Activated CD4-positive, CD25-positive, alpha-beta regulatory T cell treated with anti-CD3 and anti-CD28 coated beads, Interleukin-2, amount 50 U/mL, for 72 hours (primary cell): ENCODE measurements around the gene HIRA.

Source experiments
- DNase-seq: peaks from one replicate; pipeline ENCODE4 v3.0.0; 2021

The HIRA gene

DNA sequence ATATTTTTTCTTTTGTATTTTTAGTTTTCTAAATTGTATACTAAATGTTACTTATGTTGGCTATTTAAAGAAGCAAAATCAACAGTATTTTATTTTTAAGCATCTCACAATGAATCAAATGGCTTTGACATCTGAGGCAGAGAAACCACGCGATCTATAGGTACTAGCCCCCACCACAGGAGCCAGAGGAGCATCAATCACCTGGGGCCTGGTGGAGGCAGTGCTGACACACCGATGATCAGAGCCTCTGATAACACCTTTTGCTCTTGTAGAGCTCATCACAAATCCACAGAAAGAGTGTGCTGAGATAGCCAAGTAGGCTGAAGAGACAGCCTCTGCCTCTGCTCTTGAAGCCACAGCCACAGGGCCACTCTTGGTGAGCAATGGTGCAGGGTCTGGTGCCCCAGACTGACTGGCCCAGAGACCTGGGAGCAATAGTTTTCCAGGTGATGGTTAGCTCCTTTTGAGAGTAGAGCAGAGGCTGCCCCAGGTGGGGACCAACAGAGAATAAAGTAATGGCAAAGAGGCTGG is 25.2 kb downstream of the HIRA start:
- no peak for DNase-seq

DNA sequence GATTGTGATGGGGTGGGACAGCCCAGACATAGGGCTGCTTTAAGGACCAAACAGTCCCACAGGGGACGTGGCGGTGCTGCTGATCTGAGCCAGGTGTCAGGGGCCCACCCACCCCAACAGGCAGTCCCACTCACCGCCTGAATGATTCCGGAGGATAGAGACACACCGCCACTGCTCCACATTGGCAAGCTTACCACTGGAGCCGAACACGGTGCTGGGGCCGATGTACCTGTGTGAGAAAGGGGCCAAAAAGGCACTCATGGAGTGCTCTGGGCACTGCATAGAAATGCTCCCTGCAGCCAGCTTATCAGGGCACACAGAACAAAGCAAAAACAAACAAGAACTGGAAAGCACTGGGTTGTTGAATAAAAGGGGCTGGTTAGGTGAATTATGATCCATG is 25.9 kb downstream of the HIRA start:
- DNase-seq = no peak

DNA sequence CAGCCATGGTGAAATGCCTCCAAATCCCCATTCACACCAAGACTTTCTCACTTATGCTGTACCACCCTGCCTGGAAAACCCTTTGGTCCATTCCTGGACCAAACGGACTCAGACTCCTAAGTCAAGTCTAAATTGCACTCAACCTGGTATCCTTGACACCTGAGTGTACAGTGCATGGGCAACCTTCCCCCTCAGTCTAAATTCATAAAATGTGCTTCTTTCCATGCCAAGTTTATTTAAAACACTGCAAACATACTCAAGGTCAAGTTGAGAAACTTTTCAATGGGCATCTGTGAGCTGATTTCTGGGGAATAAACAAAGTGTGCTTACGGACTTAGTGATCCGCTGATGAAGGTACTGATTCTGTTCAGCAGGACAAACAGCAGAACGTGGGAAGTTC is 26.4 kb downstream of the HIRA start:
- DNase-seq = no peak

GRCh38 chr22:19404676-19405075 is 26.9 kb downstream of the HIRA start:
- no peak for DNase-seq

DNA sequence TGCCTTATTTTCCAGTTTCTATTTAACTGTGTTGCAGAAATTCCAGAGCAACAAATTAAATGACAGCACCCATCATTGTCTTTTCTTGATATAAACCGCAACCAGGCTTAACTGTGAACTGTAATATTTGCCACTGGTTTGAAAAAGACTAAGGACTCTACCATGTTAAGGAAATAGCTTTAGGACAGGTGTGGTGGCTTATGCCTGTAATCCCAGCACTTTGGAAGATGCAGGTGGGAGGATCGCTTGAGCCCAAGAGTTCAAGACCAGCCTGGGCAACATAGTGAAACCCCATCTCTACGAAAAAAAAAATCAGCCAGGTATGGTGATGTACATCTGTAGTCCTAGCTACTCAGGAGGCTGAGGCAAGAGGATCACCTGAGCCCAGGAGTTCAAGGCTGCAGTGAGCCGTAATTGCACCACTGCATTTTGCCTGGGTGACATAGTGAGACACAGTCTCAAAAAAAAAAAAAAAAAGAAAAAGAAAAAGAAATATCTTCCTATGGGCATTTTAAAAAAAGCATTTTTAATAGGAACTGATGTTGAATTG is 28.8 kb downstream of the HIRA start:
- DNase-seq = no peak

DNA sequence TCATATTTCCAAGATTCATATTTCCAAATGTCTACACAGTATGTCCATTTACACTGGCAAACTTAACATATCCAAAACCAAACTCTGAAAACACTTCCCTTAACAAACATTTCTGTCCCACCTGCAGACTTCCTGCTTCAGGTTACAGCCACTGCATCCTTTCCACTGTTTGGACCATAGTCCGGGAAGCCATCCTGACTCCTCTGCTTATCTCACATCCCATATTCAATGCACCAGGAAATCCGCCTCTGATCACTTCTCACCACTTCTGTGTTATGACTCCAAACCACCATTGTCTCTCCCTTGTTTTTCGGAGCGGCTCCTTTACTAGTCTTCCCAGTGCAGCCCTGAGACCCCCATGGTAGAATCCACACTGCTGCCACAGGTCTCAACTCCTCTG is 30.1 kb downstream of the HIRA start:
- no peak for DNase-seq

DNA sequence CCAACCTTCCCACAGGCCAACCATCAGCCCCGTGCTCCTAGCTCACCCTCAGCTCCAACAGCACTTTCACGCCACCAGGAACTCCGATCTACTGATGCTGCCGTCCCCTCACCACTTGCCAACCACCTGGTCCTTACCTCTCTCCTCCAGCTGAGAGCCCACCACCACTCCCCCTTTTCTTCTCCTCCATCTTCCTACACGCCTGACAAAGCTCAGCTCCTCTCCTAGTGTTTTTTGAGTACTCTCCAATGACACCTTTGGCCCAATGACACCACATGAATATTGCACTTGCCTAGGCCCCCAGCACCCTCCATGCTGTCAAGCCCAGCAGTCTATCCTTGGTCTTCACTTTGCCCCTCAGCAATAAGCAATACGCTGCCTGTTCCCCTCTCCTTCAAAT is 30.7 kb downstream of the HIRA start:
- no peak for DNase-seq

DNA sequence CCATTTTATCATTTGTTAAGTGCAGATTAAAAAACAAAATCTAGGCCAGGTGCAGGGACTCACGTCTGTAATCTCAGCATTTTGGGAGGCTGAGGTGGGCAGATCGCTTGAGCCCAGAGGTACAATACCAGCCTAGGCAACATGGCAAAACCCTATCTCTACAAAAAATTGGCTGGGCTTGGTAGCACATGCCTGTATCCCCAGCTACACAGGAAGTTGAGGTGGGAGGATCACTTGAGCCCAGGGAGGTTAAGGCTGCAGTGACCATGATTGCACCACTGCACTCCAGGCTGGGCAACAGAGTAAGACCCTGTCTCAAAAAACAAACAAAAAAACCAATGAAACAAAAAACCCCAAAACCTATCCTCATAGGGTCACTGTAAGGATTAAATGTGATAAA is 32.9 kb downstream of the HIRA start:
- DNase-seq = no peak

GRCh38 chr22:19398206-19398605 is 33.3 kb downstream of the HIRA start:
- DNase-seq = no peak

GRCh38 chr22:19397734-19398104 is 33.8 kb downstream of the HIRA start:
- no peak for DNase-seq

DNA sequence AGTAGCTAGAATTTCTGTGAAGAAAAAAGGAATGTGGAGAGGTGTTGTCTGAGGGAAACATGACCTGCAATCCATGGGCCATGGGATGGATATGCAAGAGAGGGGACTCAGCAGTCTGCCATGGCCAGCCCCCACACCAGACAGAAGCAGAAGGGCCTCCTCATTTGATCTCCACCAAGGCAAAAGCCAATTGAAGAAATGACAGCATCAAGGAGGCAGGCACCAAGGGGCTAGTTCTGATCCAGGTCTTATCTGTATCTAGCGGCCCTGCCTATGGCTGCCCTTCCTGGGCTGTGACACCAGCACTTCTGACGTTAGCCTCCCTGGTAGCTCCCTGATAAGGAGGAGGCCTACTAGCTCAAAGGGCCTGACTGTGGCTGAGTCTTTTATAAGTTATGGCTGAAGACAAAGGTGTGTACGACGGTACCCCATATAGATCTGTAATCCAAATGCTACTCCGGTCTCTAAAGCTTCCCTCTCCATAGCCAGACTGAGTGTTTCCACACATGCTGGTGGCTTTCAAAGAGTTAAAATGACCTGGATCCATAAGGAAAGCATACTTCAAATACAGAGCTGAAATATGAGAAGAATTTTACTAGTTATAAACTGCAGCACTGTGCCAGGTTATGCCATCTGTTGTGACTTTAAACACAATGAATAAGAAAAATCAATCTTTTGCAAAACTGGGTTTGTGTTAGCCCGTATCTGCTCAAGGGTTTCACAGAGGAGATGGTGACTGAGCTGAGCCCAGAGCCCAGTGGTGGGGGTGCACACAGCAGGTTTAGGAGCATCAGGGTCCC is 34.4 kb downstream of the HIRA start:
- DNase-seq = no peak

- DNase-seq = no peak
Measured at GRCh38 chr22:19396561-19396933, 35.0 kb downstream of the HIRA start.

DNA sequence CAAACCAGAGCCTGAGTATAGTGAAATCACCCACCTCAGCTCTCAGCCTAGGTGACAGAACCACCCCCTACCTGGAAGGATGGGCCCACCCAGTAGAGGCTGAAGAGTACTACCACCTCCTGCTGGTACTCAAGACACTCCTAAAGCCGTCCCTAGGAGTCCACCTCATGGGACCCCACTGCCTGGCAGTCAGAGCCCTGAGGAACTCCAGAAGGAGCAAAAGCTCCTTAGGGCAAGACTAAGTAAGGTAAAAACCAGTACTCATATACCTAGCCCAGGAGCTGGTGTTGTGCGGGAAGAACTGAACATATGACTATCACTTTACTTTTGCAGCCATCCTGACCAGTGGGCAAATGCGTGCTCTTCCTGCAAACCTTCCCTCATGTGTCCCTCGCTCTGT is 36.3 kb downstream of the HIRA start:
- DNase-seq = no peak

- no peak for DNase-seq
Measured at GRCh38 chr22:19394274-19395050, 37.1 kb downstream of the HIRA start.

GRCh38 chr22:19393704-19394103 is 37.8 kb downstream of the HIRA start:
- DNase-seq = no peak

DNA sequence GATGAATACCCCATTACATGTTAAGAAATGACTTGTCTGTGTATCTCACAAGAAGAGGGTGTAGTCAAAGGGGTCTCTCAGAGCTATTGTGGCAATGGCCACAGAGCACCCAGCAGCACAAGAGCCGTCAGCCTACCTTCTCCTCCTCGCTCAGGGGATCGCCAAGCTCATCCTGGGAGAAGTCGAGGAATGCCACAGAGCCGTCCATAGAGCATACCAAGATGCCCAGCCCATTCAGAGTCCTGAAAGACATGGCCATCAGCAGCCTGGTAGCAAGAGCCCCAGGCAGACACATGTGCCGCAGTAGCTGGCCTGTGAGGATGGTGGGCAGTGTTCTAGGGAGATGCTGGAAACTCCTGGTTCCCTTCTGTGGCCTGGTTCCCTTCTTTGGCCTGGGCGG is 44.0 kb downstream of the HIRA start:
- DNase-seq = no peak

DNA sequence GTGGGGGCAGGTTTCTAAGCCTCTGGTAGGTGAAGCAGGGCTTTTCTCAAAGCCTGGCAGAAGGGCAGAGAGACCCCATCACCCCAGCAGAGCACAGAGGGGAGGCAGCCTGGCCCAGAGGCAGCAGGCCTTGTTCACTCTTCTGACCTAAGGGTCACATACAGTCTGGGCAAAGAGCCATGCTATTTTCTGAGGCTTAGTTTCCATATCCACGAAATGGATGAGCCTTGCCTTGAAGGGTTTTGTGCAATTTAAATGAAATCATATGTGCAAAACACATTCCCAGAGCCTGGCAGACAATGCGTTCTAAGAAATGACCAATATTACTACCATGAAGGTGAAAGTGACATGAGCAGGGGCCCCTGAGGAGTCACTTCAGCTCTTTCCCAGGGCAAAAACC is 44.5 kb downstream of the HIRA start:
- DNase-seq = no peak

DNA sequence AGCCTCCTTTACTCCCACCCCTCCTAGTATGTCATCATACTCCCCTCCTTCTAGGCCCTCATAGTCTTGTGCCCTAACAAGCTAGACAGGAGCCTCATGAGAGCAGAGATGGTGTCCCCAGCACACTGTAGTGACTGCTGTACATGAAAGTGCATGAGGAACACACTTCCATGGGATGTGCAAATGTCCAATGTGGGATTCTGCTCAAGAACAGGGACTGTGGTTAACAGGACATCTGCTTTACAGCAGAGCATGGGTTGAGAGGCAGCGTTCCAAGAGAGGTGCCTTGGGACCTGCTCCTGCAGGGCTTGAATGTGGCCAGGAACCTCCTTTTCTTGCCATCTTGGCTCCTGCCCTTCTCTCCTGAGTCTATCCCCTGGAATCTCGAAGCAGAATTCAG is 45.3 kb downstream of the HIRA start:
- DNase-seq = no peak

- no peak for DNase-seq
Measured at GRCh38 chr22:19385221-19385906, 46.2 kb downstream of the HIRA start.

DNA sequence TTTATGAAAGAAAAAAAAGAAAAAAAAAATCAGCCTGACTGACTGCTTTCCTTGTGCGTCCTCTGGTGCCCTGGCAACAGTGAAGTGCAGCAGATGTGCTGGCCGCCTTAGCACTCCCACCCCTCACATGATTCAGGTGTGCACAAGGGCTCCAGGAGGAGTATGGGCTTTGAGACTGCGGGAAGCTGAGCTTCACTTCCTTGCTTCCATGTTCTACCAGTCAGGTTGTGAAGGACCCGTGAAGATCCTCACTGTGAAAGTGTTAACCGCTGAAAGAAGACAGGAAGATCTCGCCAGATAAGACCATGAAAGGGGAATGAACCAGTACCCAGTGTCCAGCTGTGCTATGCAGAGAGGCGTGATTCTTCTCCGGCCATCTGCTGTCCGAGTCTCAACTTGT is 48.2 kb downstream of the HIRA start:
- no peak for DNase-seq

DNA sequence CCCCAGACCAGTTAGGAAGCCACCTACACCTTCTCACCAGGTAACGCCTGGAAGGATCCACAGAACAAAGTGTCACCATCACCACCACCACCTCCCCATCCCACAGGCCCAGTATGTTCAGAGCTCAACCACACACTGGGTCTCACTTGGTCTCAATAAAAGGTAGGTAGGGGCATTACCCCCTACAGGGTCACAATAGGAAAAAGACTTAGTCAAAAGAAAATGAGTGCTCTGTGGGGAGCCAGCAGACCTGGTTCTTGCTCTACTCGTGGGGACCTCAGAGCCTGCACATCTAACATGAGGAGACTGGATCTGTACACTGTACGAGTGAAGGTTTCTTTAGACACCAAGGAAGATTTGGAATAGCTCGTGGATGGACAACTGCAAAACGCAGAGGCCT is 49.3 kb downstream of the HIRA start:
- no peak for DNase-seq

GRCh38 chr22:19378344-19378674 is 53.2 kb downstream of the HIRA start:
- DNase-seq = no peak

GRCh38 chr22:19377565-19378343 is 53.8 kb downstream of the HIRA start:
- DNase-seq = no peak
